ENCODE data around the gene FNDC8.

FNDC8 gene

GRCh38 chr17:35094902-35095301 lies 26.5 kb upstream of the FNDC8 start:
- TF ChIP-seq, protein P1, sequence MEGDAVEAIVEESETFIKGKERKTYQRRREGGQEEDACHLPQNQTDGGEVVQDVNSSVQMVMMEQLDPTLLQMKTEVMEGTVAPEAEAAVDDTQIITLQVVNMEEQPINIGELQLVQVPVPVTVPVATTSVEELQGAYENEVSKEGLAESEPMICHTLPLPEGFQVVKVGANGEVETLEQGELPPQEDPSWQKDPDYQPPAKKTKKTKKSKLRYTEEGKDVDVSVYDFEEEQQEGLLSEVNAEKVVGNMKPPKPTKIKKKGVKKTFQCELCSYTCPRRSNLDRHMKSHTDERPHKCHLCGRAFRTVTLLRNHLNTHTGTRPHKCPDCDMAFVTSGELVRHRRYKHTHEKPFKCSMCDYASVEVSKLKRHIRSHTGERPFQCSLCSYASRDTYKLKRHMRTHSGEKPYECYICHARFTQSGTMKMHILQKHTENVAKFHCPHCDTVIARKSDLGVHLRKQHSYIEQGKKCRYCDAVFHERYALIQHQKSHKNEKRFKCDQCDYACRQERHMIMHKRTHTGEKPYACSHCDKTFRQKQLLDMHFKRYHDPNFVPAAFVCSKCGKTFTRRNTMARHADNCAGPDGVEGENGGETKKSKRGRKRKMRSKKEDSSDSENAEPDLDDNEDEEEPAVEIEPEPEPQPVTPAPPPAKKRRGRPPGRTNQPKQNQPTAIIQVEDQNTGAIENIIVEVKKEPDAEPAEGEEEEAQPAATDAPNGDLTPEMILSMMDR (conservative IDR thresholded peaks at IDR 0.05; ENCODE audit: control insufficient read depth, insufficient read depth, low read depth, low read length), result no peak
- DNase-seq (ENCODE audit: low read depth), result peak; percentile 95
- no peak overlapping the region for H3K4me3 ChIP-seq (ENCODE audit: control insufficient read depth, low read depth, low read length)

- no peak for DNase-seq (ENCODE audit: low read depth)
- TF ChIP-seq, protein P1 (conservative IDR thresholded peaks at IDR 0.05; ENCODE audit: control insufficient read depth, insufficient read depth, low read depth, low read length), result no peak
- no peak overlapping the region for H3K4me3 ChIP-seq (ENCODE audit: control insufficient read depth, low read depth, low read length)
These were observed 25.7 kb upstream of the FNDC8 start for GRCh38 chr17:35095741-35096140.

DNA sequence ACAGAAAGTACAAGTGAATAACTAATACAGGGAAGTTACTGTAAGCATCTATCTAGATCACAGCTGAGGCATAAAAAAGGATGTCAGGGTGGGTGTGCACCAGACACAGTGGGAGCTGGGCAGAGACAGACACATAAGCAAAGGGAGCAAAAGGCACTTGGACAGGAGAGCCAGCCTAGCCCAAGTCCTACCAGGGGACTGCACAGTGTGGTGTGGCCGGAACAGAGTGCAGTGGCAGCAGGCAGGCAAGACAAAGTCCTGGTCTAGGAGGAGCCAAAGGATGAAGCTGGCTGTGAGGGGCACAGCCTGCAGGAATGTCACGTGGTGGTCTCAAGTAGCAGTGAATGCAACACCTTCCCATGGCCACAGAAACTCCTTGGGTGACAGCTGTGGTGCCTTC lies 23.6 kb upstream of the FNDC8 start:
- DNase-seq (ENCODE audit: low read depth), result no peak
- H3K4me3 ChIP-seq (ENCODE audit: control insufficient read depth, low read depth, low read length), result no peak overlapping the region
- TF ChIP-seq, protein P1 (conservative IDR thresholded peaks at IDR 0.05; ENCODE audit: control insufficient read depth, insufficient read depth, low read depth, low read length), result no peak

- TF ChIP-seq, protein P1 (conservative IDR thresholded peaks at IDR 0.05; ENCODE audit: control insufficient read depth, insufficient read depth, low read depth, low read length), result no peak
- no peak for DNase-seq (ENCODE audit: low read depth)
- no peak overlapping the region for H3K4me3 ChIP-seq (ENCODE audit: control insufficient read depth, low read depth, low read length)
These were observed 21.5 kb upstream of the FNDC8 start for GRCh38 chr17:35099908-35100307.

- DNase-seq (ENCODE audit: low read depth), result no peak
- TF ChIP-seq, protein P1 (conservative IDR thresholded peaks at IDR 0.05; ENCODE audit: control insufficient read depth, insufficient read depth, low read depth, low read length), result no peak
- no peak overlapping the region for H3K4me3 ChIP-seq (ENCODE audit: control insufficient read depth, low read depth, low read length)
These were observed 20.4 kb upstream of the FNDC8 start for GRCh38 chr17:35101036-35101435.

DNA sequence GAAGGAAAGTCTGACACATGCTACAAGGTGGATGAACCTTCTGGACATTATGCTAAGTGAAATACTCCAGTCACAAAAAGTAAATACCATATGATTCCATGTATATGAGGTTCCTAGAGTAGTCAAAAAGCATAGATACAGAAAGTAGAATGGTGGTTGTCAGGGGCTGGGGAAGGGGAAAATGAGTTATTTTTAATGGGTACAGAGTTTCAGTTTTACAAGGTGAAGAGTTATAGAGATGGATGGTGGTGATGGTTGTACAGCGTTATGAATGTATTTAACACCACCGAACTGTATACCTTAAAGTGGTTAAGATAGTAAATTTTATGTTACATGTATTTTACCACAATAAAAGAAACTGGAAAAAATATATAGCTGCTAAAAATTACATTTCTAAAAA lies 19.7 kb upstream of the FNDC8 start:
- TF ChIP-seq, protein P1 (conservative IDR thresholded peaks at IDR 0.05; ENCODE audit: control insufficient read depth, insufficient read depth, low read depth, low read length), result no peak
- no peak overlapping the region for H3K4me3 ChIP-seq (ENCODE audit: control insufficient read depth, low read depth, low read length)
- no peak for DNase-seq (ENCODE audit: low read depth)

DNA sequence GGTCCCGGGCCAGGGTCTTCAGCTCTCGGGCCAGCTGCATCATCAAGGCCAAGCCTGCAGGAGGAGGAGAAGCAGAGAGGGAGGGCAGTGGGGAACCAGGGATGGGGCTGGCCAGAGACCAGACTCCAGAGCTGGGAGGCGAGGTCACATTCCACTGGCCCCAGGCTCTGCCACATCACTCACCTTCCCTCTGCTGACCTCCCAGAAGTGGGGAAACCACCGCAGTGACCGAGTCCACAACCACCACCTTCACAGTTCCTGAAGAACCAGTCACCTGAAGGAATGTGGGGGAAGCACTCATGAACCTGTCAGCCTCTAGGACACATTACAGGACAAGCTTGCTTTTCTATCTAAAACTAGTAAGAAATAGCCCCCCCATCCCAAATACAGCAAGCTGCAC lies 18.1 kb upstream of the FNDC8 start:
- DNase-seq (ENCODE audit: low read depth), result no peak
- TF ChIP-seq, protein P1 (conservative IDR thresholded peaks at IDR 0.05; ENCODE audit: control insufficient read depth, insufficient read depth, low read depth, low read length), result no peak
- no peak overlapping the region for H3K4me3 ChIP-seq (ENCODE audit: control insufficient read depth, low read depth, low read length)
